Psoas muscle (tissue), 8 donors: ENCODE measurements around the gene ULBP2. TPM values are rescaled to one million over a fixed set of nuclear protein-coding genes. Genes with fewer than 3 reads are reported as not detected.

Experiments used
- ATAC-seq, 4 donors: fragments of 200-7000 bp; cut with Tn5 transposase; one replicate each; pipeline ENCODE4 v1.9.1; 2020; ENCODE audit warnings: moderate library complexity in 3 of 4, mild to moderate bottlenecking in 2 of 4
- DNase-seq, 2 donors: peaks; one replicate each; pipeline ENCODE4 v3.0.0-alpha.2; 2020
- H3K27ac ChIP-seq: fragments of 200-600 bp; one replicate; pipeline ENCODE4 v1.8.0; 2022
- H3K27me3 ChIP-seq, 3 donors: fragments of 200-600 bp in 1 of 3; one replicate each; pipeline versions ENCODE4 v1.6.1 to v1.8.0; 2013 to 2022; ENCODE audit warnings: low read length in 2 of 3, mild to moderate bottlenecking in 2 of 3, moderate library complexity in 1 of 3; ENCODE audit not compliant: insufficient read depth in 3 of 3
- H3K36me3 ChIP-seq, 2 donors: fragments of 200-600 bp in 1 of 2; one replicate each; pipeline versions ENCODE4 v1.6.1 to v1.8.0; 2013 to 2022; ENCODE audit warnings: low read depth in 1 of 2, mild to moderate bottlenecking in 1 of 2, moderate library complexity in 1 of 2; ENCODE audit not compliant: insufficient read depth in 1 of 2
- H3K4me1 ChIP-seq: fragments of 200-600 bp; one replicate; pipeline ENCODE4 v1.8.0; 2022
- H3K4me3 ChIP-seq: fragments of 200-600 bp; one replicate; pipeline ENCODE4 v1.8.0; 2022; ENCODE audit warnings: mild to moderate bottlenecking
- H3K9me3 ChIP-seq: fragments of 200-600 bp; one replicate; pipeline ENCODE4 v1.8.0; 2022
- CTCF ChIP-seq: fragments of 200-600 bp; IDR thresholded peaks from one replicate; pipeline ENCODE4 v1.8.0; 2022; ENCODE audit warnings: antibody characterized with exemption
- WGBS, 3 donors: extraction: QIAGEN DNeasy Blood & Tissue Kit; methylation state at CpG; one replicate each; pipeline versions ENCODE4 v1.1.6 to v1.1.7; 2013; 5-methylcytosine and 5-hydroxymethylcytosine counted together
- intact Hi-C, 2 donors: fragments of 100-400 bp; cut with DNase I; formaldehyde crosslinking; loops; one replicate each; pipeline versions ENCODE4 v1.11.0 to v1.14.2; 2022
- polyA plus RNA-seq, 3 donors: library from polyadenylated mRNA; stranded (reverse); fragments of 200-250 nt; gene quantifications; one replicate each; pipeline ENCODE4 v1.2.3, GENCODE V29; 2013
- total RNA-seq, 4 donors: library from RNA; stranded (reverse); fragmentation: NEBNext Ultra II Directional in 2 of 4; extraction: Animal tissue kit (Norgen Biotek cat#: 25700) in 2 of 4; gene quantifications; one replicate each; pipeline versions ENCODE4 v1.2.1 to v1.2.4, GENCODE V29; 2021 to 2023
- donor health status: healthy with polysubstance abuse.
- donor health status: DM: no; HTN: no; CAD: no; lungs with moderate emphysema.
- donor health status: Bipolar disorder and iron deficiency.
- donor health status: healthy.
- donor health status: DM: yes; HTN: yes; CAD: no.
- donor health status: DM: no; HTN: no; CAD: no.
- donor health status: DM: no; HTN: no; CAD: no.
- donor health status: DM: yes; HTN: yes; CAD: no.

Gene ULBP2
- total and polyA plus RNA-seq, 7 donors, result 0.17 to 0.81 (median 0.64) TPM; not detected in 1

- TF ChIP-seq CTCF, result no peak
- intact Hi-C loops, result no loop called here
- 66 to 72% (median 69%) methylated on average over 2 of the region's 2 CpGs for WGBS, 3 donors
Observed at GRCh38 chr6:149913085-149913484, 28.7 kb upstream of the ULBP2 start.

GRCh38 chr6:149913540-149914240, 28.1 kb upstream of the ULBP2 start:
- TF ChIP-seq CTCF, result no peak
- no peak overlapping the region for H3K4me3 ChIP-seq
- ATAC-seq, result no peak
- no peak overlapping the region for H3K27ac ChIP-seq
- H3K36me3 ChIP-seq, result no peaks in the 10 kb centered on the region
- no peaks in the 10 kb centered on the region for H3K4me1 ChIP-seq
- 61 to 65% (median 64%) methylated on average over 9 of the region's 9 CpGs for WGBS, 3 donors
- no peaks in the 10 kb centered on the region for H3K27me3 ChIP-seq
- no peaks in the 10 kb centered on the region for H3K9me3 ChIP-seq
- DNase-seq, result peak in 1 of 2 donors; percentile 23
- intact Hi-C loops, result no loop called here

More at GRCh38 chr6:149913085-149913484, 28.7 kb upstream of the ULBP2 start:
- H3K27ac ChIP-seq, result no peak overlapping the region
- H3K27me3 ChIP-seq, result no peaks in the 10 kb centered on the region
- no peaks in the 10 kb centered on the region for H3K4me1 ChIP-seq
- no peak overlapping the region for H3K4me3 ChIP-seq
- ATAC-seq (peak in 1 of 4 donors; percentile 46), DNase-seq (peak in 1 of 2 donors; percentile 7)
- no peaks in the 10 kb centered on the region for H3K9me3 ChIP-seq
- H3K36me3 ChIP-seq, result no peaks in the 10 kb centered on the region

GRCh38 chr6:149915970-149916865, 25.6 kb upstream of the ULBP2 start:
- ATAC-seq (no peak), DNase-seq (no peak)
- 90 to 92% (median 91%) methylated on average over 10 of the region's 10 CpGs for WGBS, 3 donors
- Histone ChIP-seq H3K9me3 (no peaks in the 10 kb centered on the region), H3K27ac (no peak overlapping the region), H3K4me1 (no peaks in the 10 kb centered on the region), H3K36me3 (no peaks in the 10 kb centered on the region), H3K27me3 (peaks cover 0 to 3% (median 0%) of the 10 kb centered on the region in 3 donors), H3K4me3 (no peak overlapping the region)
- intact Hi-C loops, result no loop called here
- no peak for TF ChIP-seq CTCF

GRCh38 chr6:149917679-149918078, 24.1 kb upstream of the ULBP2 start:
- Histone ChIP-seq H3K27me3 (peaks cover 0 to 11% (median 0%) of the 10 kb centered on the region in 3 donors), H3K36me3 (no peaks in the 10 kb centered on the region), H3K4me1 (no peaks in the 10 kb centered on the region), H3K4me3 (no peak overlapping the region), H3K9me3 (no peaks in the 10 kb centered on the region), H3K27ac (no peak overlapping the region)
- intact Hi-C loops, result no loop called here
- ATAC-seq, result no peak
- no peak for TF ChIP-seq CTCF
- WGBS, 3 donors, result 94 to 100% (median 100%) methylated on average over 2 of the region's 2 CpGs
- no peak for DNase-seq
